GM12891 (cell line): Measurements from ENCODE around the gene KDM7A.

Experiments used
- POLR2A ChIP-seq: IDR thresholded peaks from 2 replicates; pipeline ENCODE4 v1.6.1; 2011; ENCODE audit warnings: low read depth, low read length, control low read depth
- POLR2AphosphoS5 ChIP-seq: IDR thresholded peaks from 2 replicates; pipeline ENCODE4 v1.6.1; 2011; ENCODE audit warnings: low read depth, low read length, control low read depth
- TAF1 ChIP-seq: IDR thresholded peaks from 2 replicates; pipeline ENCODE4 v1.6.1; 2011; ENCODE audit warnings: low read depth, low read length, control low read depth

DNA sequence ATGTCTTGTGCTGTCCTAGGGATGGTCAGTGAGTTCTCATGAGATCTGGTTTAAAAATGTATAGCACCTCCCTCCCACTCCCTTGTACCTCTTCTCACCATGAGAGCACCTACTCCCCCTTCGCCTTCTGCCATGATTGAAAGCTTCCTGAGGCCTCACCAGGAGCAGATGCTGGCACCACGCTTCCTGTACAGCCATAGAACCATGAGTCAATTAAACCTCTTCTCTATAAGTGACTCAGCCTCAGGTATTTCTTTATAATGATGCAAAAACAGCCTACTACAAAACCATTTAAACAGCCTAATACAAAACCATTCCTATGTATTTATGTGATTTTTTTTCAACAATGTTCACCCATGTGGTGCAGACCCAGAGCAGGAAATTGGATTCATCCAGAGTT is 32.0 kb downstream of the KDM7A start:
- TF ChIP-seq POLR2A: no peak
- no peak for TF ChIP-seq TAF1
- no peak for TF ChIP-seq POLR2AphosphoS5
